WTC11 (cell line): ENCODE data around the gene PRAC2. TPM values are rescaled to one million over a fixed set of nuclear protein-coding genes. Genes with fewer than 3 reads are reported as not detected.

Experiments used
- ATAC-seq: fragments of 200-7000 bp; cut with Tn5 transposase; 2 replicates; pipeline ENCODE4 v1.10.0; 2021; ENCODE audit warnings: mild to moderate bottlenecking, moderate library complexity
- CTCF ChIA-PET: fragments of 300-600 bp; sonication (Branson Sonifier 250); formaldehyde crosslinking; loops from one replicate; lab custom pipeline; 2021; ENCODE audit warnings: antibody characterized with exemption; lab: Charles Lee
- POLR2A ChIA-PET: fragments of 350-600 bp; sonication (Branson Sonifier 250); formaldehyde crosslinking; loops from one replicate; lab custom pipeline; 2021; ENCODE audit warnings: antibody characterized with exemption; lab: Charles Lee
- DNase-seq: peaks from one replicate; pipeline ENCODE4 v3.0.0; 2021; ENCODE audit warnings: low spot score
- H3K27ac Mint-ChIP-seq: 2 replicates; pipeline ENCODE4 v1.8.0; 2021; ENCODE audit warnings: mixed read lengths
- H3K27me3 Mint-ChIP-seq: 2 replicates; pipeline ENCODE4 v1.8.0; 2021; ENCODE audit warnings: low read depth, mild to moderate bottlenecking, moderate library complexity, mixed read lengths
- H3K36me3 Mint-ChIP-seq: 2 replicates; pipeline ENCODE4 v1.8.0; 2021; ENCODE audit warnings: mixed read lengths
- H3K4me1 Mint-ChIP-seq: 2 replicates; pipeline ENCODE4 v1.8.0; 2022; ENCODE audit warnings: mixed read lengths
- H3K4me3 Mint-ChIP-seq: 2 replicates; pipeline ENCODE4 v1.8.0; 2021; ENCODE audit warnings: mild to moderate bottlenecking, moderate library complexity, mixed read lengths
- H3K9me3 Mint-ChIP-seq: 2 replicates; pipeline ENCODE4 v1.8.0; 2021; ENCODE audit warnings: mixed read lengths
- CBFB ChIP-seq: sonication (generic); formaldehyde crosslinking; IDR thresholded peaks from 2 replicates; pipeline ENCODE4 v1.8.1; 2022; ENCODE audit warnings: mild to moderate bottlenecking, low read depth, missing genetic modification reagents
- CDX4 ChIP-seq: fragments of 250-450 bp; sonication (Bioruptor Pico); IDR thresholded peaks from 2 replicates; pipeline ENCODE4 v1.9.0; 2021; ENCODE audit warnings: moderate library complexity, mild to moderate bottlenecking, inconsistent platforms, borderline replicate concordance
- CREB1 ChIP-seq: sonication (generic); formaldehyde crosslinking; IDR thresholded peaks from 2 replicates; pipeline ENCODE4 v1.8.0; 2023; ENCODE audit warnings: mild to moderate bottlenecking, missing genetic modification reagents
- E2F4 ChIP-seq: sonication (generic); formaldehyde crosslinking; IDR thresholded peaks from 2 replicates; pipeline ENCODE4 v1.8.1; 2022; ENCODE audit warnings: low read depth, mild to moderate bottlenecking, moderate library complexity, missing genetic modification reagents, borderline replicate concordance
- ERG ChIP-seq: fragments of 250-450 bp; sonication (Bioruptor Pico); IDR thresholded peaks from 2 replicates; pipeline ENCODE4 v1.8.0; 2021; ENCODE audit warnings: mild to moderate bottlenecking
- ESRRA ChIP-seq: sonication (generic); formaldehyde crosslinking; IDR thresholded peaks from 2 replicates; pipeline ENCODE4 v1.8.1; 2022; ENCODE audit warnings: mild to moderate bottlenecking, missing genetic modification reagents, borderline replicate concordance
- GABPB1 ChIP-seq: sonication (generic); formaldehyde crosslinking; IDR thresholded peaks from 2 replicates; pipeline ENCODE4 v1.8.1; 2023; ENCODE audit warnings: mild to moderate bottlenecking, missing genetic modification reagents
- HMGA2 ChIP-seq: fragments of 250-450 bp; sonication (Bioruptor Pico); IDR thresholded peaks from 2 replicates; pipeline ENCODE4 v1.4.0; 2021; ENCODE audit warnings: mild to moderate bottlenecking, moderate library complexity
- JAZF1 ChIP-seq: fragments of 250-450 bp; sonication (Bioruptor Pico); IDR thresholded peaks from 2 replicates; pipeline ENCODE4 v1.9.0; 2021; ENCODE audit warnings: moderate library complexity, mild to moderate bottlenecking, inconsistent platforms
- JUN ChIP-seq: sonication (generic); formaldehyde crosslinking; IDR thresholded peaks from 2 replicates; pipeline ENCODE4 v1.8.0; 2023; ENCODE audit warnings: mild to moderate bottlenecking, missing genetic modification reagents
- KAT7 ChIP-seq: sonication (generic); formaldehyde crosslinking; IDR thresholded peaks from 2 replicates; pipeline ENCODE4 v1.8.1; 2023; ENCODE audit warnings: missing genetic modification reagents, mild to moderate bottlenecking, borderline replicate concordance
- MXD4 ChIP-seq: fragments of 250-450 bp; sonication (Bioruptor Pico); IDR thresholded peaks from 2 replicates; pipeline ENCODE4 v1.8.0; 2021; ENCODE audit warnings: mild to moderate bottlenecking, moderate library complexity, borderline replicate concordance
- NFATC4 ChIP-seq: fragments of 250-450 bp; sonication (Bioruptor Pico); IDR thresholded peaks from 2 replicates; pipeline ENCODE4 v1.9.0; 2021; ENCODE audit warnings: mild to moderate bottlenecking
- NR3C1 ChIP-seq: sonication (generic); formaldehyde crosslinking; conservative IDR thresholded peaks from 2 replicates; pipeline ENCODE4 v1.8.1; 2023; ENCODE audit warnings: low read depth, mild to moderate bottlenecking, missing genetic modification reagents
- OVOL2 ChIP-seq: fragments of 250-450 bp; sonication (Bioruptor Pico); IDR thresholded peaks from 2 replicates; pipeline ENCODE4 v1.9.0; 2021; ENCODE audit warnings: mild to moderate bottlenecking, borderline replicate concordance
- SMAD3 ChIP-seq: sonication (generic); formaldehyde crosslinking; IDR thresholded peaks from 2 replicates; pipeline ENCODE4 v1.8.0; 2022; ENCODE audit warnings: missing genetic modification reagents, mild to moderate bottlenecking, borderline replicate concordance
- SP1 ChIP-seq: sonication (generic); formaldehyde crosslinking; conservative IDR thresholded peaks from 2 replicates; pipeline ENCODE4 v1.8.1; 2022; ENCODE audit warnings: missing genetic modification reagents
- ZBTB21 ChIP-seq: sonication (generic); formaldehyde crosslinking; IDR thresholded peaks from 2 replicates; pipeline ENCODE4 v1.8.1; 2023; ENCODE audit warnings: mild to moderate bottlenecking, missing genetic modification reagents, borderline replicate concordance
- ZNF219 ChIP-seq: sonication (generic); formaldehyde crosslinking; IDR thresholded peaks from 2 replicates; pipeline ENCODE4 v1.8.0; 2023; ENCODE audit warnings: missing genetic modification reagents, mild to moderate bottlenecking, borderline replicate concordance
- ZNF263 ChIP-seq: sonication (generic); formaldehyde crosslinking; IDR thresholded peaks from 2 replicates; pipeline ENCODE4 v1.8.1; 2022; ENCODE audit warnings: low read depth, mild to moderate bottlenecking, moderate library complexity, missing genetic modification reagents
- ZNF317 ChIP-seq: sonication (generic); formaldehyde crosslinking; IDR thresholded peaks from 2 replicates; pipeline ENCODE4 v1.8.1; 2023; ENCODE audit warnings: low read depth, mild to moderate bottlenecking, moderate library complexity, missing genetic modification reagents, borderline replicate concordance
- ZNF396 ChIP-seq: fragments of 250-450 bp; sonication (Bioruptor Pico); IDR thresholded peaks from 2 replicates; pipeline ENCODE4 v1.8.0; 2021; ENCODE audit warnings: mild to moderate bottlenecking, moderate library complexity, borderline replicate concordance
- ZNF416 ChIP-seq: fragments of 250-450 bp; sonication (Bioruptor Pico); IDR thresholded peaks from 2 replicates; pipeline ENCODE4 v1.9.0; 2021; ENCODE audit warnings: mild to moderate bottlenecking, inconsistent platforms
- ZNF423 ChIP-seq: fragments of 250-450 bp; sonication (Bioruptor Pico); IDR thresholded peaks from 2 replicates; pipeline ENCODE4 v2.1.2; 2022; ENCODE audit warnings: mild to moderate bottlenecking, moderate library complexity
- ZNF671 ChIP-seq: fragments of 250-450 bp; sonication (Bioruptor Pico); IDR thresholded peaks from 2 replicates; pipeline ENCODE4 v1.8.0; 2021; ENCODE audit warnings: mild to moderate bottlenecking
- total RNA-seq: library from RNA; stranded (reverse); gene quantifications from 3 replicates; pipeline ENCODE4 v1.2.3, GENCODE V29; 2021
- TF ChIP-seq, protein P1 (sequence below): fragments of 250-450 bp; sonication (Bioruptor Pico); IDR thresholded peaks from 2 replicates; pipeline ENCODE4 v1.9.0; 2021; ENCODE audit warnings: mild to moderate bottlenecking
- TF ChIP-seq, protein P2 (sequence below): sonication (generic); formaldehyde crosslinking; IDR thresholded peaks from 2 replicates; pipeline ENCODE4 v1.8.0; 2023; ENCODE audit warnings: missing genetic modification reagents
- TF ChIP-seq, protein P3 (sequence below): sonication (generic); formaldehyde crosslinking; IDR thresholded peaks from 2 replicates; pipeline ENCODE4 v1.8.1; 2022; ENCODE audit warnings: low read depth, missing genetic modification reagents, borderline replicate concordance
- TF ChIP-seq, protein P4 (sequence below): fragments of 250-450 bp; sonication (Bioruptor Pico); conservative IDR thresholded peaks from 2 replicates; pipeline ENCODE4 v1.9.0; 2021; ENCODE audit warnings: mild to moderate bottlenecking

Gene PRAC2
- total RNA-seq, 1 experiment from 2014 or later, result 22.3 TPM

DNA sequence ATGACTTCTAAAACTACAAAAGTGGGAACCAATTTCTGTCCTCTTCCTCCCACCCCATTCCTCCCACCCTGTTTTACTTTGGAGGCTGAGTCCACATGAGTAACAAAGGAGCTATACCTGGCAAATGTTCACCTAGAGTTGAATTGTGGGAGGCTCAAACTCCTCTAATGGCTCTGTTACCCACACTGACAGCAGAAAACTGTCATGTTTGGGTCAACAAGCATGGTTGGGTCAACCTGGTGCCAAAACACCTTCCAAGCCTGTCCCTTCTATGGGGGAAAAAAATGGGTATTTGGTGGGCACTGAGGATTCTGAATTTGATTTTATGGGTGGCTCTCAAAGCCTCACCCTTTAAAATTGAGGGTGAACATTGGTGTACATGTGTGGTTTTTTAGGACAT is 17.6 kb downstream of the PRAC2 start:
- CTCF ChIA-PET, result interaction anchor here (0.6 kb wide), 1 partner anchor 79 kb away, joined by 3 read pairs; no protein-coding TSS in a partner anchor
- peaks cover 100% of the 10 kb centered on the region for H3K27me3 Mint-ChIP-seq
- DNase-seq, result no peak
- no peaks in the 10 kb centered on the region for H3K36me3 Mint-ChIP-seq
- peaks cover 17% of the 10 kb centered on the region for H3K4me1 Mint-ChIP-seq
- no peaks in the 10 kb centered on the region for H3K9me3 Mint-ChIP-seq
- POLR2A ChIA-PET, result no interaction called here
- TF ChIP-seq E2F4 (CRISPR knock-in tag), result no peak
- TF ChIP-seq SP1 (CRISPR knock-in tag), result no peak
- no peak for TF ChIP-seq CREB1 (CRISPR knock-in tag)
- TF ChIP-seq, protein P1, sequence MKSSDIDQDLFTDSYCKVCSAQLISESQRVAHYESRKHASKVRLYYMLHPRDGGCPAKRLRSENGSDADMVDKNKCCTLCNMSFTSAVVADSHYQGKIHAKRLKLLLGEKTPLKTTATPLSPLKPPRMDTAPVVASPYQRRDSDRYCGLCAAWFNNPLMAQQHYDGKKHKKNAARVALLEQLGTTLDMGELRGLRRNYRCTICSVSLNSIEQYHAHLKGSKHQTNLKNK (CRISPR knock-in tag), result no peak
- TF ChIP-seq ERG (CRISPR knock-in tag), result no peak
- TF ChIP-seq ZNF219, result no peak
- TF ChIP-seq ZBTB21 (CRISPR knock-in tag), result no peak
- TF ChIP-seq JAZF1, result no peak
- TF ChIP-seq, protein P2, sequence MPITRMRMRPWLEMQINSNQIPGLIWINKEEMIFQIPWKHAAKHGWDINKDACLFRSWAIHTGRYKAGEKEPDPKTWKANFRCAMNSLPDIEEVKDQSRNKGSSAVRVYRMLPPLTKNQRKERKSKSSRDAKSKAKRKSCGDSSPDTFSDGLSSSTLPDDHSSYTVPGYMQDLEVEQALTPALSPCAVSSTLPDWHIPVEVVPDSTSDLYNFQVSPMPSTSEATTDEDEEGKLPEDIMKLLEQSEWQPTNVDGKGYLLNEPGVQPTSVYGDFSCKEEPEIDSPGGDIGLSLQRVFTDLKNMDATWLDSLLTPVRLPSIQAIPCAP (CRISPR knock-in tag), result no peak
- TF ChIP-seq JUN (CRISPR knock-in tag), result no peak
- TF ChIP-seq ZNF263 (CRISPR knock-in tag), result no peak
- no peak for TF ChIP-seq ZNF396 (CRISPR knock-in tag)
- TF ChIP-seq SMAD3, result no peak
- no peak for TF ChIP-seq ZNF416 (CRISPR knock-in tag)
- TF ChIP-seq CDX4, result no peak
- TF ChIP-seq ZNF423 (CRISPR knock-in tag), result no peak
- no peak for TF ChIP-seq MXD4 (CRISPR knock-in tag)
- no peak for TF ChIP-seq OVOL2 (CRISPR knock-in tag)
- no peak for ATAC-seq
- H3K27ac Mint-ChIP-seq, result no peak overlapping the region
- no peak overlapping the region for H3K4me3 Mint-ChIP-seq

GRCh38 chr17:48745381-48746275 is 22.6 kb downstream of the PRAC2 start:
- Mint-ChIP-seq H3K27me3 (peaks cover 100% of the 10 kb centered on the region), H3K27ac (no peak overlapping the region), H3K36me3 (0 out of 2 replicates have a peak, but pooled peaks cover 4% of the 10 kb centered on the region), H3K9me3 (no peaks in the 10 kb centered on the region), H3K4me3 (no peak overlapping the region), H3K4me1 (peaks cover 29% of the 10 kb centered on the region)
- ChIA-PET CTCF (interaction anchor here (0.7 to 4.2 kb wide), 12 partner anchors 16 to 138 kb away, joined by 3 to 29 read pairs (median 3); partner anchors contain the start of gene PRAC2), POLR2A (no interaction called here)
- ATAC-seq (no peak), DNase-seq (no peak)
- TF ChIP-seq HMGA2 (no peak), ZNF671 (CRISPR knock-in tag) (no peak), ESRRA (CRISPR knock-in tag) (no peak), ZNF317 (CRISPR knock-in tag) (no peak), CBFB (CRISPR knock-in tag) (no peak), NR3C1 (CRISPR knock-in tag) (no peak), NFATC4 (no peak), MXD4 (CRISPR knock-in tag) (no peak), GABPB1 (no peak), KAT7 (no peak)
- TF ChIP-seq, protein P3, sequence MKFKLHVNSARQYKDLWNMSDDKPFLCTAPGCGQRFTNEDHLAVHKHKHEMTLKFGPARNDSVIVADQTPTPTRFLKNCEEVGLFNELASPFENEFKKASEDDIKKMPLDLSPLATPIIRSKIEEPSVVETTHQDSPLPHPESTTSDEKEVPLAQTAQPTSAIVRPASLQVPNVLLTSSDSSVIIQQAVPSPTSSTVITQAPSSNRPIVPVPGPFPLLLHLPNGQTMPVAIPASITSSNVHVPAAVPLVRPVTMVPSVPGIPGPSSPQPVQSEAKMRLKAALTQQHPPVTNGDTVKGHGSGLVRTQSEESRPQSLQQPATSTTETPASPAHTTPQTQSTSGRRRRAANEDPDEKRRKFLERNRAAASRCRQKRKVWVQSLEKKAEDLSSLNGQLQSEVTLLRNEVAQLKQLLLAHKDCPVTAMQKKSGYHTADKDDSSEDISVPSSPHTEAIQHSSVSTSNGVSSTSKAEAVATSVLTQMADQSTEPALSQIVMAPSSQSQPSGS (CRISPR knock-in tag), result no peak
- TF ChIP-seq, protein P4, sequence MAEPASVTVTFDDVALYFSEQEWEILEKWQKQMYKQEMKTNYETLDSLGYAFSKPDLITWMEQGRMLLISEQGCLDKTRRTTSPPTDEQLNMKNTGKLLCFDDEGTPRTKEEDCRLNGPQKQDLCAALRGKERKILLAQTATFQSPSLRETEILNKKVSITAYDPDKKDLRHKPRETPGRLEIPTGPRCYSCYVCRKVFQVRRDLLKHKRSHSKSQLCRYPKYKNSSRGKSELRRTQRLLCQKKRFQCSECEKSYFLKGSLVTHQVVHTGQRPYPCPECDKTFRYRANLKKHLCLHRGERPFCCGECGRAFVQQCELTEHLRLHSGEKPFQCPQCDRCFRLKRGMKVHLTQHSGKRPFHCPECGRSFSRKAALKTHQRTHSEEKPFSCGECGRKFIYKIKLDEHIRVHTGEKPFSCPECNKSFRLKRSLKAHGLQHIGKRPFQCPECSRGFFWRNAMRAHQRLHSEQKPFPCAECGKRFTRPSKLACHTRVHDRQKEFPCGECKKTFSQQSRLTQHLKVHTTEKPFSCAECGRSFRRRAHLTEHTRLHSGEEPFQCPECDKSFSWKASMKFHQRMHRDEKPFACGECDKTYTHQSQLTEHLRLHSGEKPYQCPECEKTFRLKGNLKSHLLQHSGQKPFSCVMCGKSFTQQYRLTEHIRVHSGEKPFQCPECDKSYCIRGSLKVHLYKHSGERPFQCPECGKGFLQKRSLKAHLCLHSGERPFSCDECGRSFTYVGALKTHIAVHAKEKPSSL (CRISPR knock-in tag), result no peak
